SK-N-SH treated with all-trans-retinoic acid at 6 μM for 48 hours (cell line): ENCODE data around the gene DNAJB8.

Experiments used
- CREB5 ChIP-seq: fragments of 250-450 bp; sonication (Bioruptor Pico); IDR thresholded peaks from 2 replicates; pipeline ENCODE4 v1.5.1; 2020; ENCODE audit warnings: low read depth, mild to moderate bottlenecking, moderate library complexity
- ESRRG ChIP-seq: fragments of 250-450 bp; sonication (Bioruptor Pico); IDR thresholded peaks from 2 replicates; pipeline ENCODE4 v1.6.1; 2021; ENCODE audit warnings: mild to moderate bottlenecking
- ISL1 ChIP-seq: fragments of 250-450 bp; sonication (Bioruptor Pico); IDR thresholded peaks from 2 replicates; pipeline ENCODE4 v2.1.2; 2022; ENCODE audit warnings: mild to moderate bottlenecking, moderate library complexity
- POU6F1 ChIP-seq: fragments of 250-450 bp; sonication (Bioruptor Pico); IDR thresholded peaks from 2 replicates; pipeline ENCODE4 v1.8.0; 2021; ENCODE audit warnings: low read depth, mild to moderate bottlenecking, moderate library complexity, borderline replicate concordance
- TCF4 ChIP-seq: fragments of 250-450 bp; sonication (Bioruptor Pico); IDR thresholded peaks from 2 replicates; pipeline ENCODE4 v1.8.0; 2021; ENCODE audit warnings: mild to moderate bottlenecking, moderate library complexity, borderline replicate concordance
- ZC3H10 ChIP-seq: fragments of 250-450 bp; sonication (Bioruptor Pico); IDR thresholded peaks from 2 replicates; pipeline ENCODE4 v1.5.1; 2021; ENCODE audit warnings: mild to moderate bottlenecking, moderate library complexity
- ZFP3 ChIP-seq: fragments of 250-450 bp; sonication (Bioruptor Pico); IDR thresholded peaks from 2 replicates; pipeline ENCODE4 v1.5.0; 2020; ENCODE audit warnings: mild to moderate bottlenecking, moderate library complexity
- ZFP30 ChIP-seq: fragments of 450-650 bp; formaldehyde crosslinking; IDR thresholded peaks from 2 replicates; pipeline ENCODE4 v1.5.0; 2022; ENCODE audit warnings: mild to moderate bottlenecking, moderate library complexity
- ZNF70 ChIP-seq: fragments of 450-650 bp; formaldehyde crosslinking; IDR thresholded peaks from 2 replicates; pipeline ENCODE4 v1.5.0; 2020; ENCODE audit warnings: mild to moderate bottlenecking, moderate library complexity
- ZNF8 ChIP-seq: fragments of 450-650 bp; formaldehyde crosslinking; IDR thresholded peaks from 2 replicates; pipeline ENCODE4 v1.5.0; 2020; ENCODE audit warnings: mild to moderate bottlenecking, moderate library complexity

DNA sequence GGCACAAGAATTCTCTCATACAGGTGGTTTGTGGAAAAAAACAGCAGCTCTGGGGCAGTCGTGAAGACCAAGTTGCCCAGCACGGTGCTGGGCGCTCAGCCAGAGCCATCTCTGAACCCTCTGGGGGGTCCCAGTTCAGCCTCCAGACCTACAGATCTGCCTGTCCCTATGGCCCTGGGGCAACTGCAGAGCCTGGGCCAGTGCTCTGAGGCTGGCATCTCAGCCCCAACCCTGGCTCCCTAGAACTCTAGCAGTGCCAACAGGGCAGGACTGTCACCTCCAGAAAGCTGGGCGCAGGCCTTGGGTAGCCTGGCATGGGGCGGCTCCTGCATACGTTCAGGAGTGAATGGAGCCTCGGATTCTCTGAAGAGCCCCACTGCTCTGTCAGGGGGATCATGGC is 44.7 kb downstream of the DNAJB8 start:
- no peak for TF ChIP-seq ZFP3 (CRISPR knock-in tag)
- TF ChIP-seq ZC3H10 (CRISPR knock-in tag) = no peak
- no peak for TF ChIP-seq ZNF8
- TF ChIP-seq ZFP30 (CRISPR knock-in tag) = no peak
- TF ChIP-seq TCF4 (CRISPR knock-in tag) = no peak
- no peak for TF ChIP-seq ZNF70 (CRISPR knock-in tag)
- TF ChIP-seq ISL1 (CRISPR knock-in tag) = no peak
- TF ChIP-seq CREB5 = no peak
- no peak for TF ChIP-seq ESRRG
- no peak for TF ChIP-seq POU6F1 (CRISPR knock-in tag)
